NCI-H510A treated with DMSO at 0.1 percent for 48 hours (cell line): ENCODE results near the gene ZNF462.
A peak's percentile ranks its signal among the peaks of the same experiment; 100 is the strongest.
"Not testable (repeated sequence)": the region's sequence is repeated elsewhere in the genome, so short reads cannot be mapped to it uniquely, and the experiment has no call there.

Experiments used
- DNase-seq: peaks from one replicate; lab custom pipeline; 2025; lab: John Stamatoyannopoulos, UW

ZNF462 gene

DNA sequence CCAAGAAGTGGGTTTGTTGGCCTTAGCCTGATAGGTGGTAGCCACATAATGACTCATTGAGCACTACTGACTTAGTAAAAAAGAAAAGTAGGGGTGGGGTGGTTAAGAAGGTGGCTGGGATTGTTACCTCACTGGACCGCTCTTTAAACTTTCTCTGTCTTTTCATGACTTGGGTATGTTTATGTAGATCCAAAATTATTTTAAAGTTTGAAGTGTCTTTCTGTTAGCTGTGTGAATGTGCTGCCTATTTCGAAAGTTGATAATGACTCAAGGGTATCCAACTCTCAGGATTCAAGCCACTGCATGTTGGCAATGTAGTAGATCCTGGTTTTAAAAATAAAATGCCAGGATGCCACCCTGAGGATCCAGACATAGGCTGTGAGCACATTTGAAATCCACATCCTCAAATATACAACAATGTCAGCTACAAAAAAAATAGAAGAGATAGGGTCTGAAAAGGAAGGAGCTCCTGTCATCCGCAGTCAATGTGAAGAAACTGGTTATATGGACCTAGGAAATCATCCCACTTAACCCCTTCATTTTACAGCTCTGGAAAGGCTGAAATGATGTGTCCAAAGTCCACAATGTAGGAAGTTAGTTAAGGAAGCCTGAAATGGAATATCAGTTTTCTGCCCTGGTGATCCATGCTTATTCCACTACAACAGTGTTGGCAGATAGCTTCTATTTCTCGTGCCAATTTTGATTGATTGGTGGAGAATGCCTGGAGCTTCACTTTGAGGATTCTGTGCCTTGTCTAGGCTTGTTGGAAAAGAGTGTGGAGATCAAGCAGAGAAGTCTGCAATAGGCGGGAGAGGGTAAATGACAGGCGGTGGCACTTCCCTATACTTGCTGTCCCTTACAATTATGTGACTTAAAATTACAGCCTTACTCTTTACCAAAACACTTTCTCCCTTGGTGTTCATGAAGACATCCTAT is 23.4 kb downstream of the ZNF462 start:
- DNase-seq = no peak

DNA sequence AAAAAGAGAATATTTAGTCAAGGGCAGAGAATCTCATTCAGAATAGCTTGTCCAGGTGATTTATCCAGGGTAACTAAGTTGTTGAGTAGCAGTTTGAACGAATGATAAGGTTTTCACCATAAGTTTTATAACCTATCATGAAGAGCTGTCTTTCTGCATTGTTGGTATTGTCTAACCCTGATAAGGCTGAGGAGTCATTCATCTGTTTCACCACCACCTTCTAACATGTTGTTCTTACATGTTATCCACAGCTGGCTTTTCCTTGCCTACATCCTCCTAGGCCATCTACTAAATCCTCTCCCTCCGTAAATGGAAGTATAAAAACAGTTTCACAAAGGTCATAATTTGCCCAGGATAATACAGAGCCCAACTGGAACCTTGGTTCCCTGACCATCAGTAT is 24.1 kb downstream of the ZNF462 start:
- DNase-seq = no peak

DNA sequence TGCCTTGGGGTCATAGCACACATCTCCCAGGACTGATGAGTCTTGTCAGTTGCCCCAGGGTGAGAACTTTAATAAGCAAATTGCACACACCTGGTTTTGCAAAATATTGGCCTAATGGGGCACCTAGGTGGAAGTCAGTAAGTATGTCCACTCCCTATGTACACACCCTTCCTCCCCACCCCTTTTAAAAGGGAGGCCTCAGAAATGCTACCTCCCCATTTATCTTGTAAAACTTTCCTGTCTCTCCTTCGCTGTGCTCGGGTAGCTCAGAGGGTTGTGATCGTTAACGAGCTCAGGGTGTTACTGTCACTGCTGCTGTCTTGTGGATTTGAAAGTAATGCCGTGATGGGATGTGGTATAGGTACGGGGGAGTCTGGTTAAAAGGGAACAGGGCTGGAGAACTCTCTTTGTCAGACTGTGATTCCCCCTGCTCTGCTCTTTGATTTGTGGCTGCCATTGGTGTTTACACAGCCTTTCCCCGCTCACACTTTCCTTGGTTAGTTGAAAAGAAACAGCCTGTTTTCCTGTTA is 26.2 kb downstream of the ZNF462 start:
- DNase-seq = no peak

DNA sequence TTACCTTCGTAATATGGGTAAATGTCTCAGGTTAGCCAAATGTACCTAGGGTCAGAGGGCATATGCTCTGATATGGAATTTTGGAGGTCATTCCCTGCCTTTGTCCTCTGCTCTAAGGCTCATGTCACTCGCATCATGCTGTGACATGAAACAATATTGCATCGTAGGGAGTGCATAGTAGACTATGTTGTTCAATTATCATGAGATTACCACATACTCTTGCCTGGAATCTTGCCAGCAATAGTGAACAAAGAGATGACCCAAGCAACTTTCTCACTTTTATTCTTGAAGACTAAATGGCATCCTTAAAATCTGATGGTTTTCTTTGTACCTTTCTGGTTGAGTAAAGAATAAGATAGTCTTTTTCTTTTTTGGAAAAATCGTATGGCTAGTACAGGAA is 27.6 kb downstream of the ZNF462 start:
- DNase-seq = no peak

DNA sequence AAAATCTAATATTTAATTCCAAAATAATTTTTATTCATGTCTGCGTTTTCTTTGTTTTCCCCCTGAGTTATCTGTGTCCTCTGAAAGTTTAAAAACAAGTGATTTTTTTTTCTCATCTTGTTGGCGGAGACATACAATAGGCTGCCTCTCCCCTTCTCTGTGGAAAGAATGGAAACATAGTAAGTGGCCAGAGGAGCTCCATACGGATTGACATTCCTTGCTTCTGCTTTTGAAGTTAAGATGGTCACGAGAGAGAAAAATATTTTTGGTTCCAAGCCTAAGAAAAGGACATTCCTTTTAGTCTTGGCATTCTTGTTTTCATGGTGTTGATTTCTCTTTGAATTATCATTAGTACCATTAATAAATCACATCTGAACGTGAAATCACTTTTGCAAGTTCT is 28.3 kb downstream of the ZNF462 start:
- DNase-seq = no peak

DNA sequence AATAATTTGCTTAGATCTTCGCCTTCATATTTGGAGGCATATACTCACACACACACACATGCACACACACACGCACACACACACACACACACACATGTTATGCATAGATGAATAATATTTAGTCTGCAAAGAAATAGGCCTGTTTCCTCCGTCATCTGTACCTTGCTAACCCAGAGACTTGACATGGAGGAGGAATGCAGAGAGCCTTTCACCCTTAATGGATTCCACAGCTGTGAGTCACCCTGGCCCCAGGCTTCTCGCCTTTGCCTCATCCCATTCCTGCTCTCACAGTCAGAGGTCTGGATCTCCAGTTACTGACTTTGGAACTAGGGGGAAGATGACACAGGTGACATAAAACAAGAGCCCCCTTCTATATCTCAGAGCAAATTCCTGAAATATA is 29.7 kb downstream of the ZNF462 start:
- no peak for DNase-seq

DNA sequence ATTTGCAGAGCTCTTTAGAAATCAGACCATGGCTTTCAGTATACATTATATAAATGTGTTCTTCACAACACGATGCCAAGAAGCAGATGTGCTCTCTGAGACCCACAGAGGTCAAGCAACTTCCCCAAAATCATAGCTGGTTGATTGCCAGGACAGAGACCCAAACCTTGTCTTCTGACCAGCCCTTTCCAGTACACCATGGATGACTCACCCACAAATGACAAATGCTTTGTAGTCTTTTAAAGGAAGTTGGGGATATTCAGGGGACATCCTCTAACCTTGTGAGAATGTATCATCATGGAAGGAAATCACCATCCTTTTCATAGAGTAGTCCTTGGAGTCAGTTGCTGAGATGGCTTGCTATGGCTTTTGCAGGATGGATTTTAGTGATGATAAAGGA is 30.1 kb downstream of the ZNF462 start:
- no peak for DNase-seq

DNA sequence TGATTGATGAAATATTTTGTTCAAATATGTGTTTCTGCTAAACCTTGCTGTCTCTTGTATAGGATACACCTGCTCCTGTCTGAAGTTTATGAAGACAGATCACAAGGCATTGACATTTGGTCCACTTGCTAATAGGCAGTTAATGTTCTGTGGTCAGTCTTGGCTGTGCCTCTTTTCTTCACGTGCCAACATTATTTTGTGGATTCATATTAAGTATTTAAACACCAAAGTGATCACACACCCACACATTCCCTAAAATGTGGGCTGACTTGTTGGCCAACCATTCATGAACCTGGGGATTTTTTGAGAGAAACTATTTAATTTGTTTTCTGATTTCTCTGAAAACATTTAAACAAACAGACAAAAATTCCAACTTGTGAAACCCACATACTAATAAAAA is 33.7 kb downstream of the ZNF462 start:
- no peak for DNase-seq

DNA sequence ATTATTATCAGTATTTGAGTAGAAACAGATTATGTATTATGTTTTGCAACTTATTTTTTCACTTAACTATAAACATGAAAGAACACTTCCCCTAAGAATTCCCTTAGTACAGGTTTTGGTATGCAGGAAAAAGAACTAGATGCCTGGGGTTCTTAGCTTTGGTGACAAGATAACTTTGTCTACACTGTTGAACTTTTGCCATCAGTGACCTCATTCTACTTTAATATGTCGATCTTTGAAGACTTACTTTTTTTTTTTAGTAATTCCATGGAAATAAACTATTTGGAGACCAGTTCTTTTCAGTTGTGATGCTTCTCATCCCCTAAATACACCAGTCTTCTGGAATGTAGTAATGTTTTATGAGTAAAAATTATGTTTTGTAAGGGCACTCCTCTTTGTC is 34.3 kb downstream of the ZNF462 start:
- DNase-seq = no peak

DNA sequence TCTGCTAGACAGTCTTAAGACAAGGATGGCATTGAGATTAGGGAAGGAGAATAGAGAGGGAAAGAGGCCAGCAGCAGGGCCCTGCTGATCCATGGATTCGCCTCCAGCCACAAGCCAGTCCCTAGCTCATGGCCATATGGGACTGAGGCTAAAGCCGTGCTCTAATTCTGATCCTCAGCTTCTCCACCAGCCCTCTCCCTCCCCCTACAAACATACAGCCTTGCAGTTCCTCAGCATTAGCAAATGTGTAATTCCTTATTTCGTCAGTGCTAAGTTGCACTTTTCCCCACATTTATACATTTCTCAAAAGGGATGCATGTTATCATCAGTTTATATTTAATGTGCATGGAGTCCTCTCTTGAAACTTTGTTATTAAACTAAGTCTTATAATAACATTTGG is 34.8 kb downstream of the ZNF462 start:
- DNase-seq = no peak

DNA sequence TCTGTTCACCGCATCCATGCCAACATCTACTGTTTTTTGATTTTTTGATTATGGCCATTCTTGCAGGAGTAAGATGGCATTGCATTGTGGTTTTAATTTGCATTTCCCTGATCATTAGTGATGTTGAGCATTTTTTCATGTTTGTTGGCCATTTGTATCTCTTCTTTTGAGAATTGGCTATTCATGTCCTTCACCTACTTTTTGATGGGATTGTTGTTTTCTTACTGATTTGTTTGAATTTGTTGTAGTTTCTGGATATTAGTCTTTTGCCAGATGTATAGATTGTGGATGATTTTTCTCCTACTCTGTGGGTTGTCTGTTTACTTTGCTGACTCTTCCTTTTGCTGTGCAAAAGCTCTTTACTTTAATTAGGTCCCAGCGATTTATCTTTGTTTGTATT is 37.6 kb downstream of the ZNF462 start:
- DNase-seq = not testable (repeated sequence)

DNA sequence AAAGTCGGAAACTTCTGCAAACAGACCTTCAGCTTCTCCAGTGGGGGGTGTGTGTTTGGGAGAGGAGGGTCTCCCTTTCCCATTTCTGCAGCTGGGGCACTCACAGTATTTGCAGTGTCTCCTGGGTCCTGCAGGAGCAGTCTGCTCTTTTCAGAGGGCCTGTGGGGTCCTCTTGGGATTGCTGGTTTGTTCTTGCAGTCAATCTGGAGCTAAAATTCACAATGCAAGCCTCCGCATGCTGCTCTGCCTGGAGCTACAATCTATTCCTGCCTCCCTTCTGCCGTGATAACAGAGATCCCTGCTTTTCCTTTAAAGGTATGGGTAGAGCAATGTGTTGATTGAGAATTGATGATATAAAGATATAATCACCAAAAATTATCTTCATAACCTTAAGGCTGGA is 43.2 kb downstream of the ZNF462 start:
- DNase-seq = no peak

DNA sequence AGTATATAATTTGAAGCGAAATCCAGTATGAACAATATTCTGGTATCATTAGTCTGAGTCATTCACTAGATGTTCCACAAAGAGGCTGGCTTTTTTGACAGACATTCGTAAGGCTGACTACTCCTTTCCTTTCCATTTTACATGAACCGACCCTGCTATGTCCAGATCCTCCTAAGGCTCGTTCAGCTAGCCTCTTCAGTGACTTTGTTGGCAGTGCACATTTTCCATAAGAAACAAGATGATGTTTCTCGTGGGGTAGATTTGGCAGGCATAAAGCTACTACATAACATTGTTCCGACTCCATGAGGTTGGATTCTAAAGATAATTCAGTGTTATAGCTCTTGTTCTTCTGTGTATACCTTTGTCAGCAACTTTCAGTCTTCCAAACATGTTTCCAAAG is 49.0 kb downstream of the ZNF462 start:
- DNase-seq = no peak

DNA sequence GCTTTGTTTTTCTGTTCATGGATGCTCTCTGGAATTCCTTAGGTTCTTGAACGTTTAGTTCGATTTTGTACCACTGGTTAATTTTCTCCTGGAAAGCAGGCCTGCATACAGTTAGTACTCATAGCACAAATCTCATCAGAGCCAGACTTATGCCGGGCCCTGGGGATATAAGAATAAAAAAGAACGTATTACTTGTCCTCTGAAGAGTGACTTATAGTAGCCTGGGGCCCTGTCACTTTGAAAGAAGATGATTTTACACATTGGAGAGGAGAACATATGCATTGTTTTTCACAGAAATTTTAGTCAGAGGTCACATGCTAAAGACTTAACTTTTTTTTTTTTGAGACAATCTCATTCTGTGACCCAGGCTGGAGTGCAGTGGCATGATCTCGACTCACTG is 50.3 kb downstream of the ZNF462 start:
- no peak for DNase-seq

DNA sequence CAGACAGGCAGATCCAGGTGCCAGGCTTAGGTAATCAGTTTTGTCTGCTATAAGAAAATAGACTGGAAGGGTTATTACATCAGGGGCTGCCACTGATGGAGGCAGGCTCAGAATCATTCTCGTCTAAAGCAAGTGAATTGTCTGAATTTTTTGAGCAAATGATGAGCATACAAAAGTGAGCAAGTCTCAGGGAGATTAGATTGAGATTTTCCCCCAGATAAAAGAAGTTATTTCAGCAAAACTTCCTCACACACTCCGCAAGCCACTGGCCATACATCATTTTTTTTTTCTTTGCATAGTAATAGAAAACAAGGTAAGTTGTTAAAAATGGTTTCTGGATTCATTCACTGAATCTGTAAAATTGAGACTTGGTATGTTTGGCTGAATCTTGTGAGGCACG is 52.9 kb downstream of the ZNF462 start:
- DNase-seq = no peak

DNA sequence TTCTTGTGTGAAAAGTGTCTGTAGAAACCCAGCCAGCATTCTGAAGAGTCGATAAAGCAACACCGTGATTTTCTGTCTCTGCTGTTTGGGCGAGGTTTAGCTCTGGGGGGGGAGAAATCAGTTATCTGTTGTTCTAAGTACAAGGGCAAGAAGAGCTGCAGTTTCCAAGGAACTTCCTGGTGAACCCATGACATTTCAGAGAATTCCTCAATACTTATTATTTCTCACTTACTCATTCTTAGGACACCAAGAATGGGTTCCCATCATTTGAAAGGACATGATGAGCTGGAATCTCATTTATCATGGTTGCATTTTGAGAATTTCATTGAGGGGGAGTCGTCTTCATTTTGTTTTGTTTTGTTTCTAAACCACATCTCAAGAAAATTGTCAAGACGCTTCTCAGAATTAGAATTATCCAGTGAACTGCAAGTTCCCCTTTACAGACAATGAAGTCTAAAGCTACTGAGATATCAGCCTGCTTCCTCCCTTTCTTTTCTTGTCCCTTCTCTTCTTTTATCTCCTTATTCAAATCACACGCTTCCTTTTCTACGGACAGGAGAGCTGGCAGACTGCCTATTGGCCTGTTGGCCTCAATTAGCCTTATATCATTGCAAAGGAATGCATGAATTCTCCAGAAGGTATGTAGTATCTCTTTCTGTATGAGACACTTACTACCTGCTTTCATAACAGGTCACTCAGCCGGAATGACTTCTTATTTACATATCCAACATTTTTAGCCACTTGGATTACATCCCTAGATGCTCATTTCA is 53.7 kb downstream of the ZNF462 start:
- DNase-seq = no peak

DNA sequence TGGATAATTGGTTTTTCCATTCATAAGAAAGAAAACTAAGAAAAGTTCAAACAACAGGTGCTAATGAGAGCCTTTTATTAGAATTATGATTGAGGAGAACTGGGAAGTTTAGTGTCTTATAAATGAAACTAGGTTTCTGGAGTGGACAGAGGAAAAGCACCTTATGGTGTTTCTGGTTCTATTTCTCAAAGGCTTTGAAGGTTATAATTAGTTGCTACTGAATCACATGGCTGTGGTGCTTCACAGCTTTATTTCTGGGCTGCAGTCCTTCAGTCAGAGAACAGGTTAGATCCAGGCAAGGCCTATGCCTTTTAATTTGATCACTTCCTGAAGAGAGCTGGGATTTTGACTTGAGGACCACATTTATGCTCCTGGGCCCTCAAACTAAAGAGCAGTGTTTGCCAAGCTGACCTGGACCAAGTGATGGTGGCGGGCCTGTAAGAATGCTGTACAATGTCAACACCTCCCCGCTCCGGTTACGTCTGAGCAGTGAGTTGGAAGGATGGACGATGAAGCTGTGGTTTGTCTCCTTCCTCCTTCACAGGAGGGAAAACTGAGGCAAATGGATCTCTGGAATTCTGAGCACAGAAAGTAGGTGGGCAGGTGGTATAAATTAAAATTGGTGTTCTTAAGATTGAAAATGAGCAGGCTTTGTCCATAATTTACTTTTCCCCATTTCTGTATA is 56.0 kb downstream of the ZNF462 start:
- no peak for DNase-seq

DNA sequence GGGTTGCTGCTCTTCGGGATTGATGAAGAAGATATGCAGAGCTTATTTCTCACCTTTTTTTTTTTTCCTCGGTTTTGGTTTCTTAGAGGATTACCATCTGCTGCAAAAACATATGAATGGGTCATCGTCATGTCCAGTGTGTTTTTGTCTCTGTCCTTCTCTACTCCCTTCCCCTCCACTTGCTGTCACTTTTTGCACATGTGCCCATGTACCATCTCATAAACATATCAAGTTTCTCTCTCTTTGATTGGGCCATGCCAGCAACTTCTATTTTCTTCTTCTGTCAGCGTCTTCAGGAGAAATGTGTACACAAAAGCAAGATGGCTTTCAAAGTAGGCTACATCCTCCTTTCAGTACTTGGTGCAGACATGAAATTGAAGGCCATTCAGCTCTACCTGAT is 57.1 kb downstream of the ZNF462 start:
- DNase-seq = no peak

DNA sequence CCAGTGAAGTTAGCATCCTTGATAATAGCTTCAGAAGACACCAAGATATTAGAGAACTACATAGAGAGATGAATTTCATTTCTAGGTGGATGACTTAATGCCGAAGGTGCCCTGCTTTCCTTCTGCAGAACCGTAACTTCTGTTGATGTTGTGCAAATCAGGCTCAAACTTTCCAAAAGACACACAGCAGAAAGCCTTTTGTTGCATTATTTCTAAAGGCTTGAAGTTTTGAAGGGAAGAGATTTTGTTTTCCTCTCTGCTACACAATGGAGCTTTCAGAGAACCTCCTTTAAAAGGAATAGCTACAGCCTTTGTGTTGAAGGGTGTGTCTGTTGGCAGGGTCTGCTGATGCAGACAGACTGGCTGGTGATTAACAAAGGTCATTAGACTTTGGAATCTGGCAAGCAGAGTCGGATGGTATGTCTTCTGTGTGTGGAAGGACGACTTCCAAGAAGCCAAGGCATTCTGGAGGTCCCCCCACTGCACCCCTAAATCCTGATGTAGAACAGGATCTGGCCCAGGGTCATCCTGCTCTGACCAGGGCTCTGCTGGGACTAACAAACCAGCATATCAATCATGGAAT is 57.8 kb downstream of the ZNF462 start:
- no peak for DNase-seq

DNA sequence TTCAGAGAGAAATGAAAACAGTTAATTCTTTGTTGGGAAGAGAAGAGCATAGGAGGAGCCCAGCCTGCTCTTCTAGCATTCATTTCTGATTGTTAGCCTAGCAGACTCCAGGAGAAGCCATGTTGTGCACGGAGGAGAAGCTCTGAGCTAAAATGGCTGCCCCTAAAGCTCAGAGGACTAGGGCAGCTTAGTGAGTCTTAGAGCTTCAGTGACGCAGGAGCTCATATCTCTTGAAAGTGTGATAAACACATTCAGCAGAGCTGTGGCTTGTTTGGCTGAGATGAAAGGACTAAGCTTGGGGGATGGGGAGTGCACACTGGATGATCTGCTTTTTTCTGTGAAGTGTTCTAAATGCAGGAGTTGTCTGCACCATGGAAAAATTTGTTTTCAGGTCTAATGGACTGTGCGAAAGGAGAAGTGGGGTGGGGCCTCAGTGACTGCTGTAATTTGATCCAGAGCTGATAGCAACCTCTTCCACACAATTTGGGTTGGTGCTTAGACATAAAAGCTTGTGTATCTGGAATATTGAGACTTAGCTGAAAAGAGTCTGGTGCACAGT is 58.5 kb downstream of the ZNF462 start:
- peak; percentile 85 for DNase-seq

DNA sequence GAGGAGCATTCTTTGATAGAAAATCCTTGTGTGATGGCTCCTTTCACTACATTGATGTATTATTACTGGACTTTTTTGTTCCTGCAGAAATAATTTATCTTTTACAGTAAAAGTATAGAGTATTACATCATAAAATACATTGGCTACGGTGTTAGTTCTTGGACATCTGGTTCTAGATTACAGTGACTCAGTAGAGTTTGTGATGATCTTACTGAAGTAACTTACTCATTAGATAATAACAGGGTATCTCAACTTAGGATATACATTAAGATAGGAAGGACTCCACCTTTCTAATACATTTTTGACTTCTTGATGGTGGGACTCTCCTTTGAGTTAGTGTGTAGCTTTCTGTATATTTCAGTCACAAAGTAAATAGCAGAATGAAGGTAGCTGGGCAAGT is 59.1 kb downstream of the ZNF462 start:
- no peak for DNase-seq

DNA sequence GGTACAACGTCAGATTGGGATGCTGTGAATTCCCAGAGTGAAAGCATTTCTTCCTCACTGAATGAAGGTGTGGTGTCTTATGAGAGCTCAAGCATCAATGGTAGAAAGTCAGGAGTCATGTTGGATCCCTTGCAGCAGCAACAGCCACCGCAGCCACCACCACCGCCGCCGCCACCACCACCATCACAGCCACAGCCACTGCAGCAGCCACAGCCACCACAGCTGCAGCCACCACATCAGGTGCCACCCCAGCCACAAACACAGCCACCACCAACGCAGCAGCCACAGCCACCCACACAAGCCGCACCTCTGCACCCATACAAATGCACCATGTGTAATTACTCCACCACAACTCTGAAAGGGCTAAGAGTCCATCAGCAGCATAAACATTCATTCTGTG is 62.4 kb downstream of the ZNF462 start:
- DNase-seq = no peak
